CD4-positive, alpha-beta T cell treated with Interleukin-17A for 1 hour (primary cell): ENCODE results near the gene ATXN2.

Experiments used
- DNase-seq: peaks from one replicate; pipeline ENCODE4 v3.0.0-alpha.2; 2020

The ATXN2 gene

GRCh38 chr12:111435661-111436201 lies 163.4 kb downstream of the ATXN2 start:
- DNase-seq: peak; percentile 65

GRCh38 chr12:111434680-111435338 lies 164.3 kb downstream of the ATXN2 start:
- peak; percentile 95 for DNase-seq

- no peak for DNase-seq
These were observed 165.1 kb downstream of the ATXN2 start for GRCh38 chr12:111434049-111434448.

- DNase-seq: no peak
These were observed 167.3 kb downstream of the ATXN2 start for GRCh38 chr12:111431772-111432171.

- DNase-seq: peak; percentile 89
These were observed 168.4 kb downstream of the ATXN2 start for GRCh38 chr12:111430433-111431353.

- peak; percentile 87 for DNase-seq
These were observed 169.2 kb downstream of the ATXN2 start for GRCh38 chr12:111429828-111430432.

GRCh38 chr12:111428728-111429175 lies 170.4 kb downstream of the ATXN2 start:
- DNase-seq: peak; percentile 63

- no peak for DNase-seq
These were observed 170.9 kb downstream of the ATXN2 start for GRCh38 chr12:111428081-111428727.

- no peak for DNase-seq
These were observed 171.6 kb downstream of the ATXN2 start for GRCh38 chr12:111427417-111428074.

GRCh38 chr12:111426344-111427185 lies 172.6 kb downstream of the ATXN2 start:
- peak; percentile 64 for DNase-seq

GRCh38 chr12:111425655-111426054 lies 173.5 kb downstream of the ATXN2 start:
- no peak for DNase-seq

GRCh38 chr12:111424793-111425251 lies 174.3 kb downstream of the ATXN2 start:
- DNase-seq: no peak

- DNase-seq: no peak
These were observed 174.8 kb downstream of the ATXN2 start for GRCh38 chr12:111424189-111424792.

GRCh38 chr12:111420494-111420893 lies 178.6 kb downstream of the ATXN2 start:
- DNase-seq: no peak

GRCh38 chr12:111419784-111420183 lies 179.3 kb downstream of the ATXN2 start:
- no peak for DNase-seq

GRCh38 chr12:111418594-111418880 lies 180.6 kb downstream of the ATXN2 start:
- DNase-seq: no peak

- no peak for DNase-seq
These were observed 181.1 kb downstream of the ATXN2 start for GRCh38 chr12:111417784-111418593.

GRCh38 chr12:111417290-111417689 lies 181.8 kb downstream of the ATXN2 start:
- no peak for DNase-seq

GRCh38 chr12:111414711-111415252 lies 184.3 kb downstream of the ATXN2 start:
- DNase-seq: no peak
